ENCODE data around the gene STAB2. TPM values are rescaled to one million over a fixed set of nuclear protein-coding genes. Genes with fewer than 3 reads are reported as not detected.

Gene STAB2
- total RNA-seq, 1 experiment from 2014 or later = not detected

GRCh38 chr12:103679421-103680170 is 92.5 kb downstream of the STAB2 start:
- no peak overlapping the region for H3K4me3 Mint-ChIP-seq (ENCODE audit: unreplicated experiment)
- TF ChIP-seq CTCF (IDR thresholded peaks at IDR 0.05; ENCODE audit: unreplicated experiment) = no peak
- no peak overlapping the region for H3K27ac Mint-ChIP-seq (ENCODE audit: low read depth, unreplicated experiment)
- H3K9me3 Mint-ChIP-seq (ENCODE audit: unreplicated experiment) = no peaks in the 10 kb centered on the region
- DNase-seq (ENCODE audit: unreplicated experiment) = no peak
- no TSS peak for BruUV-seq (replicated peaks)
- CTCF ChIA-PET = interaction anchor here (0.6 to 1.0 kb wide), 2 partner anchors 25 to 47 kb away, joined by 3 read pairs; no protein-coding TSS in a partner anchor
- no peaks in the 10 kb centered on the region for H3K36me3 Mint-ChIP-seq (ENCODE audit: insufficient read depth, unreplicated experiment)
- POLR2A ChIA-PET = no interaction called here
- no peaks in the 10 kb centered on the region for H3K4me1 Mint-ChIP-seq (ENCODE audit: insufficient read depth, unreplicated experiment)
- H3K27me3 Mint-ChIP-seq (ENCODE audit: insufficient read depth, unreplicated experiment) = peaks cover 13% of the 10 kb centered on the region
- intact Hi-C loops (cut with micrococcal nuclease) = no loop called here

GRCh38 chr12:103680591-103681141 is 93.6 kb downstream of the STAB2 start:
- intact Hi-C loops (cut with micrococcal nuclease) = no loop called here
- H3K9me3 Mint-ChIP-seq (ENCODE audit: unreplicated experiment) = no peaks in the 10 kb centered on the region

GRCh38 chr12:103686026-103686425 is 99.0 kb downstream of the STAB2 start:
- ChIA-PET POLR2A (no interaction called here), CTCF (no interaction called here)
- H3K9me3 Mint-ChIP-seq (ENCODE audit: unreplicated experiment) = no peaks in the 10 kb centered on the region
- intact Hi-C loops (cut with micrococcal nuclease) = no loop called here
- BruUV-seq (replicated peaks) = no TSS peak
- TF ChIP-seq CTCF (IDR thresholded peaks at IDR 0.05; ENCODE audit: unreplicated experiment) = no peak
- H3K36me3 Mint-ChIP-seq (ENCODE audit: insufficient read depth, unreplicated experiment) = no peaks in the 10 kb centered on the region
- no peak overlapping the region for H3K27ac Mint-ChIP-seq (ENCODE audit: low read depth, unreplicated experiment)
- DNase-seq (ENCODE audit: unreplicated experiment) = no peak
- peaks cover 23% of the 10 kb centered on the region for H3K27me3 Mint-ChIP-seq (ENCODE audit: insufficient read depth, unreplicated experiment)
- H3K4me1 Mint-ChIP-seq (ENCODE audit: insufficient read depth, unreplicated experiment) = no peaks in the 10 kb centered on the region
- H3K4me3 Mint-ChIP-seq (ENCODE audit: unreplicated experiment) = no peak overlapping the region

More at GRCh38 chr12:103680591-103681141, 93.6 kb downstream of the STAB2 start:
- Mint-ChIP-seq H3K27me3 (ENCODE audit: insufficient read depth, unreplicated experiment) (peaks cover 13% of the 10 kb centered on the region), H3K27ac (ENCODE audit: low read depth, unreplicated experiment) (no peak overlapping the region), H3K4me3 (ENCODE audit: unreplicated experiment) (no peak overlapping the region), H3K4me1 (ENCODE audit: insufficient read depth, unreplicated experiment) (no peaks in the 10 kb centered on the region), H3K36me3 (ENCODE audit: insufficient read depth, unreplicated experiment) (no peaks in the 10 kb centered on the region)
- ChIA-PET POLR2A (no interaction called here), CTCF (interaction anchor here (0.8 kb wide), 1 partner anchor 25 kb away, joined by 4 read pairs; no protein-coding TSS in a partner anchor)
- BruUV-seq (replicated peaks) = no TSS peak
- TF ChIP-seq CTCF (IDR thresholded peaks at IDR 0.05; ENCODE audit: unreplicated experiment) = no peak
- DNase-seq (ENCODE audit: unreplicated experiment) = no peak

GRCh38 chr12:103687253-103687652 is 100.2 kb downstream of the STAB2 start:
- intact Hi-C loops (cut with micrococcal nuclease) = no loop called here
- no TSS peak for BruUV-seq (replicated peaks)

More at GRCh38 chr12:103687253-103687652, 100.2 kb downstream of the STAB2 start:
- Mint-ChIP-seq H3K4me1 (ENCODE audit: insufficient read depth, unreplicated experiment) (no peaks in the 10 kb centered on the region), H3K36me3 (ENCODE audit: insufficient read depth, unreplicated experiment) (no peaks in the 10 kb centered on the region), H3K4me3 (ENCODE audit: unreplicated experiment) (no peak overlapping the region), H3K27ac (ENCODE audit: low read depth, unreplicated experiment) (no peak overlapping the region), H3K27me3 (ENCODE audit: insufficient read depth, unreplicated experiment) (peaks cover 23% of the 10 kb centered on the region), H3K9me3 (ENCODE audit: unreplicated experiment) (no peaks in the 10 kb centered on the region)
- no peak for DNase-seq (ENCODE audit: unreplicated experiment)
- CTCF ChIA-PET = no interaction called here
- TF ChIP-seq CTCF (IDR thresholded peaks at IDR 0.05; ENCODE audit: unreplicated experiment) = no peak
- POLR2A ChIA-PET = interaction anchor here (0.7 kb wide), 1 partner anchor 103 kb away, joined by 5 read pairs; no protein-coding TSS in a partner anchor
